T-helper 22 cell (primary cell): Measurements from ENCODE around the gene CAB39L.
"Not testable (repeated sequence)": the region's sequence is repeated elsewhere in the genome, so short reads cannot be mapped to it uniquely, and the experiment has no call there.

Source experiments
- DNase-seq: peaks from one replicate; pipeline ENCODE4 v3.0.0-alpha.2; 2020; ENCODE audit warnings: low read depth

The CAB39L gene

DNA sequence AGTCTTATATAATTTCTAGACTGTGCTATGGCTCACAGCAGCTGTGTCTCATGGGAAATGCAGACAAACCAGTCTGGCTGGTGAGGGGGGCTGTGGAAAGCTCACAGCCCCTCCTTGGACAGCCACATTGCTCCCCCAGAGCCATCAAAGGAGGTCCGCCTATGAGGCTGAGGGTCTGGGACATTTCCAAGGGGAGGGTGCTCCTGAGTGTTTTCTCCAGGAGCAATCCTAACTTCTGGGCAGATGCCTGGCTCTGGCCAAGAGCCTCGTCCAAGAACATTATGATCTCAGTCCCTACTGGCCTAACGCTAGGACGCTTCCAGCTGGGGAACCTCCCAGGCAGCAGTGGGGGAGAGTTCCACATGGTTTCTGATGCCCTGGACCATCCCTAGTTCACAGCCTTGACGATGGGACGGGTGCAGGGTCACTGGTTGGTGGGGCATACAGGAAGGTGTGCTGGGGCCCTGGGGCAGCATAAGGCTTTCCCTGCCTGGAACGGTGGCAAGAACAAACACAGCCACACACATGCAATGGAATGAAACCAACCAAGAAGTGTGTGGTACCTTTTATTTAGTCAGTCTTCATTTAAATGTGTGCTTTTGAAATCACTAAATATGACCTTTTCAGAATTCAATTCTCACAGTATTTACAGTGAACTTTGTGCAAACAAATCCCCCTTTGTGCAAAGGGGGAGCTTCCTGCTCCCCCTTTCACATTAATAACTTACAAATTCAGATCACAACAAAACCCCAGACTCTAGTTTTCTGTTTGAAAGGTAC lies 135.6 kb downstream of the CAB39L start:
- DNase-seq, result no peak

DNA sequence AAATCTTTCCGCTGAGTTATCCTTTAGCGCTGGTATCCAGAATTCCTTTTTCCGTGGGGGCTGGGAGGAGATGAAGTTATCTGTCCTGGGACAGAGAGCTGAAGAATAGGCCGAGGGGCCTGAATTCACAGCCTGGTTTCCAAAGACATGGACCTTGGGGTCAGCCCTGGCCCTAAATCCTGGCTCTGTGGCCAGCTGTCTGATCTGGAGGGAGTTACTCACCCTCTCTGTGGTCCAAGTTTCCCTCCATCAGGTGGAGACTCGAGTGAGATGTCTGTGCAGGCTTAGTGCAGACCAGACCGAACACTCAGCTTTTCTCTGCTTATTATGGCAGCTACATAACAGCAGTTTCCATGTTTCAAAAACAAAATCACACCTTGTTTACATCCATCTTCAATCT lies 136.5 kb downstream of the CAB39L start:
- no peak for DNase-seq

DNA sequence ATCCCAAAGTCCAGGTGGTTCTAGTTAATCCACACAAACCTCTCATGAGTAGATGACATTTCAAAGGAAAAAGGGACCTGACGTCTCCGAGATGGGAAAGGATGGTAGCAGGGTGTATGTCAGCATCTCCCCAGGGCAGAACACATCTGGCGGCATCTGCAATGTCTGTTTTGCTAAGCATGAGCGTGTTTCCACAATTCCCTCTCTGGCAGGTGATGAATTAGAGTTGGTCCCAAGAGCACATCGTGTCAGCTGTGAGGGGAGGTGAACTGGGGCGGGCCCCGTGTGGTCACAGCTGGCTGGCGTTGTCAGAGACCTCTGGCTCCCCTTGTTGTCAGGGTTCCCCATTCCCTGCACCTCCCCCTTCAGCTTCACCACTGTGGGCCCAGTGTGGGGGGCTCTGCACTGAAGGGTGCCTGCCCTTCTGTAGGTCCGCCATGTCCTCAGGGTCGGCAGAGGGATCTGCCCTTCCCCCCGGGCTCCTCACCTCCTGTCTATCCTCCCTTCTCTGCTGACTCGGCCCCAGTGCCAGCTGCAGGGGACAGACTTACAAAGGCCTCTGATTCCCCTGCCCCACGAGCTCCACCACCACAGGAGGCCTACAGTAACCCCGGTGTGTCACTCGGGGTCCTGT lies 138.0 kb downstream of the CAB39L start:
- no peak for DNase-seq

DNA sequence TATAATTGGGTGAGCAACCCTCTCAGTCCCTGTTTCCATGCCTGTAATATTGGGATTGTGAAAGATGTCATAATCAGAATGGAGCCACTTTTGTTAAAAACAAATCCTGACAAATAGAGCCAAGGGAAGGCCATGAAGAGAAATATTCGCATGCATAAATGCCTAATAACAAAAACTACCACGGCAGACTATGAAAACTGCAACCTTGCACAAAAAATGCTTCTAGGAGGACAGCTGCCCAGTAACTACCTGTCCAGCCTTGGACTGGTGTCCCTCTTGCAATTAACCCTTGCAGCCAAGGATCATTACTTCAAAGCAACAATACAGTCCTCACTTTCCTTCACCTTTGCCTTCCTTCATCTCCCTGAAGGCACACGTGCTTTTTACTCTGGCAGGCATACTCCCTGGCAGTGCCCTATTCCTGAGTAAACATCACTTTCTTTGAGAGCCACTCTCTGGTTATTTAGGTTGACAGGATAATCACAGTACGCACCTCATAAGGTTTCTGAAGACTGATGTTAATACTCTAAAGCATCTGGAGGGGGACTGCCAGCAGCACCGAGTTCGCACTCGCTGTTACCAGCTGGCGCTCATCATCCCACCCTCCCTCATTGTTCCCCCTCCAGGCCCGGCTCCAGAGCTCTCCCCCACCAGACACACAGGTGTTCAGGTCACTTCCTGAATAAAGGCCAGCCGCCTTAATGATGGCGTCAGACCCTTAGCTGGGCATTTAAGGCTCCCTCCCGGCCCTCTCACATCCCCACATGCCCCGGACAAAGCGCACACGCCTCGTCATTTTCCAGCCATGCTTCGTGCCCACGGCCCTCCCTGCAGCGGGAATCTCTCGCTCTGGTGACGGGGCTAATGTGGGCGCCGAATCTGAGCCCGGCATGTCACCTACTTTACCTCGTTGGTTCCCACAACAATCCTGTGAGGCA lies 138.8 kb downstream of the CAB39L start:
- no peak for DNase-seq

DNA sequence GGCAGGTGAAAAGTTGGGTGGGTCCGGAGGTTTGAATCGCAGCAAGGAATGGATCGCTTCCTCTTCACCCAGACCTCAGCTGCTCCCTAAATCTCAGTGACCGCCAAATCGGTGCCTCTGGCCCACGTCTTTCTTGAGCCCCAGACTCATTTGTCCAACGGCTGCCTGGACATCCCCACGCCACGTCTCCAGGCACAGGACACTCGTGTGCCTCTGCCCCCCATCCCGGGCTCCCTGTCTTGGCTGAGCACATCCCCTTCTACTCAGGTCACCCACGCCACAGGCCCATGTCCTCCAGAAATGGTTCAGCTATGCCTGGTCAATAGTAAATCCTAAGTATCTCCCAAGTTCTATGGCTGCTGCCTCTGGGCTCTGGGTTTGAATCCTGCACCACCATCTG lies 139.5 kb downstream of the CAB39L start:
- DNase-seq, result no peak

DNA sequence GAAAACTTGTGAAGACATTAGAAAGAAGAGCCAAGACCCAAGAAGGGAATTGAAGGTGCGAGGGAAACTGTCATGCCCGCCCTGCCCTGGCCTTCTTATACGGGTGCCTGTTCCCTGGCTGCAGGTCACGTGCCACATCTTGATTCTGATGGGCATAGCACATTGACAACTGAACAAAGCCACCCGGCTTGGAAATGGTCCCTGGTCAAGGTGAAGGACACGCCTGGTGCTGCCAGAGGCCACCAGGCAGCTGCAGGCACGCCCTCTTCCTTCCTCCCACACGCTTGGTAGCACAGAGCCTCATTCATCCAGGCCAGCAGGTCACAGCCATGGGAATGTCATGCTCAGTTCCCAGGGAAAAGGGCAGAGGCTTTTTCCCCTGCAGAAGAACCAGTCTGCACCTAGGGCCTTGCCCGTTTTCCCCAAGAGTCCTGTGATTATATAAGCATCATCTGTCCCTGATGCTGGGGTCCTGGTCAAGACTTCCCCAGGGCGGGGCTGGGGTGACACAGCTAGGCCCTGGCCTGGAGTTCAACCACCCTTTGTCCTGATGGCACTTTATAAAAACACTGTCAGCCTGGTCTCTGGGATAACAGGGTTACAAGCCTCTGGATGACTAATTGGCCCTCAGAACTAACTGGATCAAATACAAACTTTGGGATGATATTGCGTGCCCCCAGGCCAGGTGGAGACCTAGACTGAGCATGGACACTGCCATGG lies 140.2 kb downstream of the CAB39L start:
- DNase-seq, result no peak

DNA sequence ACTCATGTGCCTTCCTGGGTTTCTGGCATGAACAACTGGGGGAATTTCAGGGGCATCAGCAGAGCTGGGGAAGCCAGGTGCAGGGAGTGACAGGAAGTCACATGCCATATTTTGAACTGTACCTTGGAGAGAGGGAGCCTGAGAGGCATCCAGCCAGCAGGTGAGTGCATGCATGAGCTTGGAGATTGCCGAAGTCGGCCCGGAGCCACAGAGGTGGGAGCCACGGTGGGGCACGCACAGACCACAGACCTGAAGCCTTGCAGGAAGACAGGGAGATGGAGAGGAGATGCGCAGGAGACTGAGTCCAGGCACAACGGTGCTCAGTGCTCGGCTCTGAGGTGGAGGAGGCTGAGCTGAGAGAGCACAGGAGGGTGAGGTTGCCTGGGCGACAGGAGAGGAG lies 141.0 kb downstream of the CAB39L start:
- no peak for DNase-seq

DNA sequence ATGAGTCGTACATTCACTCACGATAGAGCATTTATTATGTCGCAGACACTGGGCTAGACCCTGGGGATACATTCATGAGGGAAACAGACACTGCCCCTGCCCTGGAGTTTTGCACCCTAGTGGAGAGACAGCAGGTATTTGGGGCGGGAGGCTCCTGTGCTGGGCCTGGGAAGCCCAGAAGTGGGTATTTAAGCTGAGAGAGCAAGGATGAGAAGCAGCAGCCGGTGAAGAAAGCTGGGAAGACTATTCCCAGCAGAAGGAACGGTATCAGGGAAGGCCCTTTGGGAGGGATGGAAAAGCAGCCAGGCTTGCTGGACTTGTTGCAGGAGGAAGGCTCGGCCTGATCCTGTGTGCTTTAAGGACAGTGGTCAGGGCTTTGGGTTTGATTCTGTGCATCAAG lies 141.6 kb downstream of the CAB39L start:
- no peak for DNase-seq

DNA sequence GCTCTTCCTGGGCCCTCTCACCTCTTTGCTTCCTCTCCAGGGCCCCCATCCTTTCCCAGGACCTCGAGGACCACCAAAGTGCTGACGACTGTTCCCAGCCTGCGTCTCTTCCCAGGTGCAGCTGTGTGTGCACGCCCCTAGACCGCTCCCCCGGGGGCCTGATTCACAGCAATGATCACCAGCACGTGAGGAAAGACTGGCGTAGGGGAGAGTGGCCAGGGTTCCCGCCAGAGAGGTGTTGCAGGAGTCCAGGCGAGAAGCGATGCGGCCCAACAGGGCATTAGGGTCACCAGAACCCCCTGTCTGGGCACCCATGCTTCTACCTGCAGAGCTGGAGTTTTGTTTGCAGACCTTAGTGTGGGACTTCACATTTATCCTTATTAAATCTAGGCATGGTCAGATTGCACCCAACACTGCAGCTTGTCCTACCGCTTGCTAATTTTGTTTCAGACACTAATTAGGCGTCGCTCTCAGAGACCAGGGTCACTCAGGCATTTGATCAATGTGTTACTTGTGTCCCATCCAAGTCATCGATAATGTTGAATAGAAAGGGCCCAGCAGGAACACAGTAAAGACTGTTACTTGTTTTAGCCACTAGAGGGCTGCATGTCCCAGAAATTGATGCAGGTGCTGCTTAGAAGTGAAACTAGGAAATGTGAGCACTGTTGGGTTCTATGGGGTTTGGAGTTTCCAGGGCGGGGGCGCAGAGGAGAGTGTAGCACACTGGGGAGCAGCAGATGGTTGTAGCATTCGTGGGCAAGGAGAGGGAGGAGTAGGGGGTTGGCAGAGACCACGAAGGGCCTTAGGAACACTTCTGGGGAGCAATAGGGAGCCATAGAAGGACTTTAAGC lies 142.9 kb downstream of the CAB39L start:
- DNase-seq, result peak; percentile 39

DNA sequence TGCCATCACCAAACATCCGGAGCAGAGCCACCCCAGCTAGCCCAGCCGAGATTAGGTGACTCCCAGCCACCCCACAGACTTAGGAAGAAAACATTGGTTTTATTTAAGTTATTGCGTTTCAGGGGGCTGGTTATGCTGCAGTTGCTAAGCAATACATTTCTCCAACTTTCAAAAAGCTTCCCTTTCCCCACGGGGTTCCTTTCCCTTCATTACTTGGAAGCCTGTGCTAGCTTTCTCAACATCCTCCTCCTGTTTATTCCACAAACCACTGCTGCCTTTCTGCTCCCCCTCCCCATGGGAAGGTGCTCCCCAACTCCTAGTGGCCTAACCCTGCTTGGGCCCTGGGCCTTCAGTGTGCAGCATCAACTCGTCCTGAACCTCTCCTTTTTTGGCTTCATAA lies 143.6 kb downstream of the CAB39L start:
- no peak for DNase-seq

DNA sequence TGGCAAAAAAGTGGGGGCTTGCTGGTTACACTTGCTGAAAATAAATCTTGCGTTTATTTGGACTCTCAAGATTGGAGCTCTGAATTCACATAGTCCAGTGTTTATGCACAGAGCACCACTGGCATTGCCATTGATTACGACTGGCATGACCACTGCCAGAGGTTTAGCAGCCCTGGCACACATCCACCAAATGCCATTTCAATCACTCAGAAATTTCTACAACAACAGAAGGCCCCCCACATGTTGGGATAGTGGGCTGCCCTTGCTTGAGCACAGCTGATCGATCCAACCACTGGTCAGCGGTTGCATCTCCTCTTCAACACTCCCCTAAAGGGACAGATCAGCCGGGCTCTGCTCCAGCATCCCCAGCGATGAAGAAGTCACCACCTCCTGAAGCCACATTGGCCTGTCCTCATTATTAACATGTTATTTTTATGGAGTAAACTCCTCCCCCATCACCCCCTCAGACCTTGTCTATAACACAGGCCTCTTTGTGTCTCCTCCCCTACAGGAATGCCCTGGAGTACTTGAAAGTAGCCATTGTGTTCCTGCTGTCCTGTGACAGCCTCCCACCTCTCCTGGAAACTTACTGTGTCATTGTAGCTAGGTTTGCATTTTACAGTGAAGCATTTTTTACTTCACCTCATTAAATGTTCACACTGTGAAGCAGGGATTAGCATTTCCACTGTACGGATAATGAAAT lies 144.8 kb downstream of the CAB39L start:
- DNase-seq, result no peak

DNA sequence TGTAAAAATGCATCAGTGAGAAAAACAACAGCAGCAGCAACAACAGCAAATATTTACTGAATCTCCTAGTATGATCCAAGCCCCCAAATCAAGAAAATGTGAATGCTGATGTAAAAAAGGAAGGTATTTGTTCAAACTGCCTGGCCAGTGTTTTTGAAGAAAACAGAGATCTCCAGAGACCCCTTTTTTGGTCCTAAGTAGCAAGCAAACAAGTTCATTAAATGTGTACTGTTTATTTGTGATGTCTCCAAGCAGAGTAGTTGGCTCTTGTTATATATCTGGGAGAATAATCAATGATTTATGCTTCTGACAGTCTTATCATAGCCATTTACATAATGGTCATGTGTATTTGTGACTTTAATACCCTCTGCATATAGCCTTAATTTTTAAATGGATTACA lies 145.4 kb downstream of the CAB39L start:
- no peak for DNase-seq

DNA sequence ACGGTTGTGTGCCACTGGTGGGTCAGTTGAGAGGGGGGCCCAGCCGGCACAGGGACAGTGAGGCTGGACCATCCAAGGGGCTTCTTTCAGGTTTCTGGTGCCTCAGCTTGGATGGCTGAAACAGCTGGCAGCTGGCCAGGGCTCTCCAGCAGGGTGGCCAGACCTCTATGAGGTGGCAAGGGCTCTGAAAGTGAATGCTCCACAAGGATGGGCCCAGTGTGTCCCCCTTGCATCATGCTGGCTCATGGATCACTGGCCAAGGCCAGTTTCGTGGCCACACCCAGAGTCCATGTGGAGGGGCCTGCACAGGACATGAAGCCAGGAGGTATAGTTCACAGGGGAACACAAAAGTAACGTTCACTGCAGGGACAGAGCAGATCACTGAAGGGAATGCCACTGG lies 146.5 kb downstream of the CAB39L start:
- DNase-seq, result no peak

DNA sequence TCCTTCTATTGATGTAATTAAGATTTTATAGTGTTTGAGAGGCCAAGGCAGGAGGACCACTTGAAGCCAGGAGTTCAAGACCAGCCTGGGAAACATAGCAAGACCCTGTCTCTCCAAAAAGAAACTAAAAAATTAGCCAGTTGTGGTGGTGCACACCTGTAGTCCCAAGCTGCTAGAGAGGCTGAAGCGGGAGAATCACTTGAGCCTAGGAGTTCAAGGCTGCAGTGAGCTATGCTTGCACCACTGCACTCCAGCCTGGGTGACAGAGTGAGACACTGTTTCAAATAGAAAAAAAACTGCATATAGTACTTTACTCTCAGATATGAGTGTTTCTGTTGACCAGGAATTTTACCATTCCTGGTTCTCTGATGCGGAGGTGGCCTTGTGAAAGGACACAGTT lies 147.2 kb downstream of the CAB39L start:
- DNase-seq, result no peak

DNA sequence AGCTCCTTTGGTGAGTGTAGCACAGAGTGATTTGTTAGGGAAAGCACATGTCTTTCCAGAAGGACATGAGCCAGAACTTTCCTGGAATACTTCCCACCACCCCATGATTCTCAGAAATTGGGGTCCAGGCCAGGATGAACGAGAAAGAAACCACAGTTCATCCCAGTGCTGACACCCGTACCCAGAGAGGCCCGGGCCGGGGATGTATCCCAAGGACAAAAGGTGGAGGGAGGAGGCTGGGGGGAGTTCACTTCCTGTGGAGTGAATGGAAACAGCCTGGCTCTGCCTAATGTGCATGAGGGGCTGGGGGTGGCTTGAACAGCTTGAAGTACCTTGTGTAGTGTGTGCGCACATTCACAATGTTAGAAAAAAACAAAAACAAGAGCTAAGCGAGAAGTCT lies 148.6 kb downstream of the CAB39L start:
- DNase-seq, result no peak

DNA sequence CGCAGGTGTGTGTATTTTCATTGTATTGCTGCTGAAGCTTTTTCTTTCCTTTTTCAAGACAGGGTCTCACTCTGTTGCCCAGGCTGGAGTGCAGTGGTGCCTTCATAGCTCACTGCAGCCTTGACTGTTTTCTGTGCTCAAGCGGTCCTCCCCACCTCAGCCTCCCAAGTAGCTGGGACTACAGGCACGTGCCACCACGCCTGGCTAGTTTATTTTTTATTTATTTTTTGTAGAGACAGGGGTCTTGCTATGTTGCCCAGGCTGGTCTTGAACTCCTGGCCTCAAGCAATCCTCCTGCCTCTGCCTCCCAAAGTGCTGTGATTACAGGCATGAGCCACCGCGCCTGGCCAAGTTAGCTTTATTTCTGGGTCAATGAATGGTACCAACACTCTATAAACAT lies 149.1 kb downstream of the CAB39L start:
- DNase-seq, result not testable (repeated sequence)

DNA sequence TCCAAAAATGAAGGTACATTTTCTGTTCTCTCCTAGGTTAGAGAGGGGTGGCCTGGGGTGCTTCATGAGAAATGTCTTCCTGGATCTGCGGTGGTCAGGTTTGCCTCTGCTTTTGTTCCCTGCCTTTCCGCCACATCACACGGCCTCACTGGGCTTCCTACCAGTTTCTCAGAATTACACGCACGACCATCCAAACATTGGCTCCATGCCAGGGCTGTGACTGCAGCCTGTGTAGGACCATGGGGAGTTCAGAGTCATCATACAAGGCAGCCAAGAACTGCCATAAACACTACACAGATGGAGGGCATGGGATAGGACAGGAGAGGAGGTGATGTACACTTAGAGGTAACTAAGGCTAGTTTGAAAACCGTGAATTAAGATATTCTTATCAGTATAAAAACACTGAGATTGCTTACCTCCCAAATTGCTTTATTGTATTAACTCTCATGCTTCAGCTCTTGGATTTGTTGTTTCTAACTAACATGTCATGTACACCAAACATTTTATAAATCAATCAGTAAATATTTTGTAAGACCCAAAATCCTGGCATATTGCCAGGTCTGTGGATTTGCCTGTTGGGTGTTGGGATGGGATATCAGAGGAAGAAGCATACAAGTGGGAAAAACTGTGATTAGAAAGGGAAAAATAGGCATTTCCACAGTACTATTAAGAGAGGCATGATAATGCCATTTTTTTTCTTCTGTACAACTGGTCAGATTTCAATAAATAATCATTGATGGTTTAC lies 150.9 kb downstream of the CAB39L start:
- no peak for DNase-seq

DNA sequence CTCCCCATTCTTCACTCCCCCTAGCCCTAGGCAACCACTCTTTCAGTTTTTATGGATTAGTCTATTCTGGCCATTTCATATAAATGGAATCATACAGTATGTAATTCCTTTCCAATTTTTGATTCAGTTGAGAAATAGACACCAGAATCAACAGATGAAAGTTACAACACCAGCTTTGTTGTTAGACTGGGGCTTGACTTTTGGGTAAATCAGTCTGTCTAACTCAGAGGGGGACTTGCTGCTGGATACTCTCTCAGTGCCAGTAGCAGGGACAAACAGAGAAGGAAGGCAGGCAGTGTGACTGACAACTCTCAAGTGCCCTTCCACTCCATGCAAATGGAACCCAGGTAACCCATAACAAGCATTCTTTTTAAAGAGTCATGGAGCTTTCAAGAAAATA lies 155.4 kb downstream of the CAB39L start:
- no peak for DNase-seq

DNA sequence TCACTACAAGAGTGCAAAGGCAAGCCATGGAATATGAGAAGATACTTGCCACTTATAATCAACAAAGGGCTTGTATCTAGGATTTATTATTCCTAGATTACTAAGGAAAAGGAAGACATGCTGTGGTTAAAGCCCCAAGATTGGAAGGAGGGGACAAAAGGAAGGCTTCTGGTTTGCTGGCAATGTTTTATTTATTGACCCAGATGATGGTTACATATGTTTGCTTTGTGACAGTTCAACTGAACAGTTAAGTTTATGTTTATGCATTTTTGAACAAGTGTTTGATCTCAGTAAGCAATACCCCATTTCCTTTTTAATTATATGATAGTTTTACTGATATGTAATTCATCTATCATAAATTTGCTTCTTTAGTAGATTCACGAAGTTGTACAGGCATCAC lies 155.9 kb downstream of the CAB39L start:
- no peak for DNase-seq

DNA sequence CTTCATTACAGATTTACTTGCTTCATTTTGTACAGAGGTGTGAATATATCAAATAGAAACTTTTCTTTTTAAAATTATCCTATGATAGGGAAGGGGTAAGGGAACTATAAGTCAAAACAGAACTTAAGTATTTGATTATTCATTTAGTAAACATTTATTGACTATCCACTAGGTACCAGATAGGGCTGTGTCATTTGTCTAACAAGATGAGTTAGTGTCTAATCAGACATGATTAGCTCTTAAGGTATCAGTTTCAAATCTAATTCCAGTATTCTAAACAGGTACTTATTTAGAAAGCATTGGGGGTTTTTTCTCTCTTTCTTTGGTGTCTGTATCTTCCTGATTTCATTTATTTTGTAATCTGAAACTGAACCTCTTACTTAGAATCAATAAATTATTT lies 164.0 kb downstream of the CAB39L start:
- DNase-seq, result no peak
